Measurements from ENCODE around the gene GNS.

- TF ChIP-seq CTCF (conservative IDR thresholded peaks at IDR 0.05; ENCODE audit: low read depth, low read length) (no peak), EZH2phosphoT487 (IDR thresholded peaks at IDR 0.05; ENCODE audit: borderline replicate concordance, low read length) (no peak)
Observed at GRCh38 chr12:64682572-64683277, 76.5 kb downstream of the GNS start.

Measured in PC-3 (cell line).